ENCODE data around the gene KLHDC8B.
A peak's percentile ranks its signal among the peaks of the same experiment; 100 is the strongest.

The KLHDC8B gene

GRCh38 chr3:49171119-49171774, at the start of gene KLHDC8B:
Gene KLHDC8B, plus strand, starts transcription at chr3:49171598. Its CDS starts 1,172 bp downstream, at chr3:49172770.
- no peaks in the 10 kb centered on the region for H3K27me3 ChIP-seq (ENCODE audit: control insufficient read depth in 2 of 2, insufficient read depth in 2 of 2, low read length in 2 of 2)
- H3K4me3 ChIP-seq (ENCODE audit: low read length in 2 of 2) = peak within 1 kb of the TSS; percentile 79 to 91
- peak within 1 kb of the TSS; percentile 77 to 83 for H3K9ac ChIP-seq (ENCODE audit: low read depth in 1 of 2, low read length in 2 of 2)
- peaks cover 23 to 26% of the 10 kb centered on the region in 2 donors for H3K4me1 ChIP-seq (ENCODE audit: control insufficient read depth in 2 of 2, insufficient read depth in 2 of 2, low read length in 2 of 2)
- no peaks in the 10 kb centered on the region for H3K9me3 ChIP-seq (ENCODE audit: control insufficient read depth in 2 of 2, low read length in 2 of 2)
- peak within 1 kb of the TSS; percentile 57 to 64 for H3K27ac ChIP-seq (ENCODE audit: low read depth in 2 of 2, low read length in 2 of 2)
- H3K36me3 ChIP-seq (ENCODE audit: control insufficient read depth in 2 of 2, insufficient read depth in 2 of 2, low read length in 2 of 2) = peaks cover 0 to 6% of the 10 kb centered on the region in 2 donors

GRCh38 chr3:49122022-49122421, 49.4 kb upstream of the KLHDC8B start:
- no peaks in the 10 kb centered on the region for H3K27me3 ChIP-seq (ENCODE audit: control insufficient read depth in 2 of 2, insufficient read depth in 2 of 2, low read length in 2 of 2)
- no peak overlapping the region for H3K4me3 ChIP-seq (ENCODE audit: low read length in 2 of 2)
- H3K36me3 ChIP-seq (ENCODE audit: control insufficient read depth in 2 of 2, insufficient read depth in 2 of 2, low read length in 2 of 2) = peaks cover 23 to 42% of the 10 kb centered on the region in 2 donors
- H3K9ac ChIP-seq (ENCODE audit: low read depth in 1 of 2, low read length in 2 of 2) = no peak overlapping the region
- H3K4me1 ChIP-seq (ENCODE audit: control insufficient read depth in 2 of 2, insufficient read depth in 2 of 2, low read length in 2 of 2) = peaks cover 9 to 10% of the 10 kb centered on the region in 2 donors
- H3K9me3 ChIP-seq (ENCODE audit: control insufficient read depth in 2 of 2, low read length in 2 of 2) = no peaks in the 10 kb centered on the region
- H3K27ac ChIP-seq (ENCODE audit: low read depth in 2 of 2, low read length in 2 of 2) = no peak overlapping the region

GRCh38 chr3:49122451-49122850, 48.9 kb upstream of the KLHDC8B start:
- H3K9me3 ChIP-seq (ENCODE audit: control insufficient read depth in 2 of 2, low read length in 2 of 2) = no peaks in the 10 kb centered on the region
- no peak overlapping the region for H3K27ac ChIP-seq (ENCODE audit: low read depth in 2 of 2, low read length in 2 of 2)
- H3K9ac ChIP-seq (ENCODE audit: low read depth in 1 of 2, low read length in 2 of 2) = no peak overlapping the region
- H3K4me1 ChIP-seq (ENCODE audit: control insufficient read depth in 2 of 2, insufficient read depth in 2 of 2, low read length in 2 of 2) = peaks cover 9 to 10% of the 10 kb centered on the region in 2 donors
- no peaks in the 10 kb centered on the region for H3K27me3 ChIP-seq (ENCODE audit: control insufficient read depth in 2 of 2, insufficient read depth in 2 of 2, low read length in 2 of 2)
- H3K36me3 ChIP-seq (ENCODE audit: control insufficient read depth in 2 of 2, insufficient read depth in 2 of 2, low read length in 2 of 2) = peaks cover 19 to 38% of the 10 kb centered on the region in 2 donors
- H3K4me3 ChIP-seq (ENCODE audit: low read length in 2 of 2) = no peak overlapping the region

DNA sequence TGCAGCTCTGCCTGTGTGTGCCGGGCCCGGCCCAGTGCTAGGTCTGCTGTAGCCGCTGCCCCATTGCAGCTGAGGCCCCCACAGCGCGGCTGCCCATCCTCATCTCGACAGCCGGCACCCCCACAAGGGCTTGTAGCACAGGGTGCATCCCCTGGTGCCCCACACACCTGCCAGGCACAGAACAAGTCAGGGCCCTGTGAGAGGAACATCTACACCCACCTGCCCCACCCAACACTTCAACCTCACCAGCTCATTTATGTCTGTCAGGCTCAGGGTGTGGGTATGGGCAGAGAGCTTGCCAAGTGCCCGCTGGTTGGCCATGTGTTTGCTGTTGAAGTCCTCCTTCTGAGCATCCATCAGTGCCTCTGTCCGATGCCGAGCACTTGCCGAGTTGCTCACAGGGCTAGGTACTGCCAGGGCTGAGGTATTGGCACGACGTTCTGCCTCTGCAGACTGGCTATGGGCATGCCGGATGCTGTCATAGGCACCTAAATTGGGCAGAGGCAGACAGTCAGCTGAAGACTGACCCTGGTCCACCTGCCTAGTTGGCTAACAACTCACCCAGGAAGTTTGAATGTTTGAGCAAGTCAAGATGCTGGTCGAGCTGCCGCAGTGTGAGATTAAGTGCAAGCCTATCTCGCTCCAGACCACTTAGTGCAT, 48.4 kb upstream of the KLHDC8B start:
- H3K4me1 ChIP-seq (ENCODE audit: control insufficient read depth in 2 of 2, insufficient read depth in 2 of 2, low read length in 2 of 2) = peaks cover 9 to 10% of the 10 kb centered on the region in 2 donors
- H3K27me3 ChIP-seq (ENCODE audit: control insufficient read depth in 2 of 2, insufficient read depth in 2 of 2, low read length in 2 of 2) = no peaks in the 10 kb centered on the region
- H3K9me3 ChIP-seq (ENCODE audit: control insufficient read depth in 2 of 2, low read length in 2 of 2) = no peaks in the 10 kb centered on the region
- H3K9ac ChIP-seq (ENCODE audit: low read depth in 1 of 2, low read length in 2 of 2) = no peak overlapping the region
- H3K36me3 ChIP-seq (ENCODE audit: control insufficient read depth in 2 of 2, insufficient read depth in 2 of 2, low read length in 2 of 2) = peaks cover 14 to 32% of the 10 kb centered on the region in 2 donors
- no peak overlapping the region for H3K4me3 ChIP-seq (ENCODE audit: low read length in 2 of 2)
- no peak overlapping the region for H3K27ac ChIP-seq (ENCODE audit: low read depth in 2 of 2, low read length in 2 of 2)

- H3K36me3 ChIP-seq (ENCODE audit: control insufficient read depth in 2 of 2, insufficient read depth in 2 of 2, low read length in 2 of 2) = peaks cover 15 to 29% of the 10 kb centered on the region in 2 donors
- no peak overlapping the region for H3K9ac ChIP-seq (ENCODE audit: low read depth in 1 of 2, low read length in 2 of 2)
- no peak overlapping the region for H3K4me3 ChIP-seq (ENCODE audit: low read length in 2 of 2)
- H3K27ac ChIP-seq (ENCODE audit: low read depth in 2 of 2, low read length in 2 of 2) = no peak overlapping the region
- no peaks in the 10 kb centered on the region for H3K9me3 ChIP-seq (ENCODE audit: control insufficient read depth in 2 of 2, low read length in 2 of 2)
- peaks cover 9 to 10% of the 10 kb centered on the region in 2 donors for H3K4me1 ChIP-seq (ENCODE audit: control insufficient read depth in 2 of 2, insufficient read depth in 2 of 2, low read length in 2 of 2)
- H3K27me3 ChIP-seq (ENCODE audit: control insufficient read depth in 2 of 2, insufficient read depth in 2 of 2, low read length in 2 of 2) = no peaks in the 10 kb centered on the region
Observed at GRCh38 chr3:49123687-49124086, 47.7 kb upstream of the KLHDC8B start.

DNA sequence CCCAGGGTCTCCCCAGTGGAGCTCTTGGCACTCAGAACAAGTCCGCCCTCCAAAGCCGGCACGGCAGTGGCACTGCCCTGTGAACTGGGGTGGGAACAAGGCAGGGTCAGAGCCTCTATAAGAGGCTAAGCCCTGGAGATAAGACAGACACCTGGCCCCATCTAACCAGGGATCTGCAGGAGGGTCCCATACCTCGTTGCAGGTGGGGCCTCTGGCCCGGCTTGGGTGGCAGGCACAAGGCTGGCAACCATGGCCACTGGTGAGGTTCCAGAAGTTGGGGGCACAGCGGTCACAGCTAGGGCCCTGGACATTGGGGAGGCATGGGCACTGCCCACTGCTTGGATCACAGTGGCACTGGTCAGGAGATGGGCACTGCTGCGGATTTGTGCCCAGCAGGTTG, 47.2 kb upstream of the KLHDC8B start:
- H3K4me3 ChIP-seq (ENCODE audit: low read length in 2 of 2) = no peak overlapping the region
- no peaks in the 10 kb centered on the region for H3K9me3 ChIP-seq (ENCODE audit: control insufficient read depth in 2 of 2, low read length in 2 of 2)
- H3K27me3 ChIP-seq (ENCODE audit: control insufficient read depth in 2 of 2, insufficient read depth in 2 of 2, low read length in 2 of 2) = no peaks in the 10 kb centered on the region
- no peak overlapping the region for H3K9ac ChIP-seq (ENCODE audit: low read depth in 1 of 2, low read length in 2 of 2)
- H3K4me1 ChIP-seq (ENCODE audit: control insufficient read depth in 2 of 2, insufficient read depth in 2 of 2, low read length in 2 of 2) = peaks cover 9% of the 10 kb centered on the region in 2 donors
- H3K36me3 ChIP-seq (ENCODE audit: control insufficient read depth in 2 of 2, insufficient read depth in 2 of 2, low read length in 2 of 2) = peaks cover 12 to 30% of the 10 kb centered on the region in 2 donors
- no peak overlapping the region for H3K27ac ChIP-seq (ENCODE audit: low read depth in 2 of 2, low read length in 2 of 2)

DNA sequence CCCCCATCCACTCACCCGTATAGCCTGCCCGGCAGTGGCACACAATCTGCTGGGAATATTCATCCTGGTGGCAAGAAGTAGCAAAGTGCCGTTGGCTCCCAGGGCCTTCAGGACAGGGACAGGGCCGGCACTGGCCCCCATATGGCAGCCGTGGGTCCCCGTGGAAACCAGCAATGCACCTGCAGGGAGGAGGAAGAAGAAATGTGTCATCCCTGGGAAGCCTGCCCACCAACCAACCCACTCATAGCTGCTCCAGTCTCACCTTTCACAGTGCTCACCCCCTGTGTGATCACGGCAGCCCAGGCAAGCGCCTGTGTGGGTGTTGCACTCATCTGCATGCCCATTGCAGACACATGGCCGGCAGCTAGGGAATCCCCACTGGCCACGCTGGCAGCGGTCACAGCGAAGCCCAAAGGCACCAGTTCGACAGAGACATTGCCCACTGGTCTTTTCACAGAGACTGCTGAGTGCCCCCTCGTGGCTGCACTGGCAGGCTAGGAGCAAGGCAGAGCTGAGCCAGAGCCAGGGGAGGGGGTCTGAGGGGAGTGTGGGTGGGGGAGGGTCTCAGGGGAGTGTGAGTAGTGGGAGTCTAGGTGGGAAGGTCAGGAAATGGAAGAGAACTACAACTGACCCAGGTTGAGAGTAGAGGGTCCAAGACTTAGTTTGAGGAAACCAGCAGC, 46.3 kb upstream of the KLHDC8B start:
- no peaks in the 10 kb centered on the region for H3K9me3 ChIP-seq (ENCODE audit: control insufficient read depth in 2 of 2, low read length in 2 of 2)
- no peak overlapping the region for H3K4me3 ChIP-seq (ENCODE audit: low read length in 2 of 2)
- no peaks in the 10 kb centered on the region for H3K27me3 ChIP-seq (ENCODE audit: control insufficient read depth in 2 of 2, insufficient read depth in 2 of 2, low read length in 2 of 2)
- H3K4me1 ChIP-seq (ENCODE audit: control insufficient read depth in 2 of 2, insufficient read depth in 2 of 2, low read length in 2 of 2) = peaks cover under 1 to 1% of the 10 kb centered on the region in 2 donors
- no peak overlapping the region for H3K27ac ChIP-seq (ENCODE audit: low read depth in 2 of 2, low read length in 2 of 2)
- peaks cover 12 to 34% of the 10 kb centered on the region in 2 donors for H3K36me3 ChIP-seq (ENCODE audit: control insufficient read depth in 2 of 2, insufficient read depth in 2 of 2, low read length in 2 of 2)
- H3K9ac ChIP-seq (ENCODE audit: low read depth in 1 of 2, low read length in 2 of 2) = no peak overlapping the region

- H3K27me3 ChIP-seq (ENCODE audit: control insufficient read depth in 2 of 2, insufficient read depth in 2 of 2, low read length in 2 of 2) = no peaks in the 10 kb centered on the region
- H3K4me3 ChIP-seq (ENCODE audit: low read length in 2 of 2) = no peak overlapping the region
- H3K9ac ChIP-seq (ENCODE audit: low read depth in 1 of 2, low read length in 2 of 2) = no peak overlapping the region
- peaks cover 17 to 18% of the 10 kb centered on the region in 2 donors for H3K4me1 ChIP-seq (ENCODE audit: control insufficient read depth in 2 of 2, insufficient read depth in 2 of 2, low read length in 2 of 2)
- no peaks in the 10 kb centered on the region for H3K9me3 ChIP-seq (ENCODE audit: control insufficient read depth in 2 of 2, low read length in 2 of 2)
- no peak overlapping the region for H3K27ac ChIP-seq (ENCODE audit: low read depth in 2 of 2, low read length in 2 of 2)
- H3K36me3 ChIP-seq (ENCODE audit: control insufficient read depth in 2 of 2, insufficient read depth in 2 of 2, low read length in 2 of 2) = peaks cover 5 to 8% of the 10 kb centered on the region in 2 donors
Observed at GRCh38 chr3:49131040-49131439, 40.4 kb upstream of the KLHDC8B start.

- Histone ChIP-seq H3K36me3 (ENCODE audit: control insufficient read depth in 2 of 2, insufficient read depth in 2 of 2, low read length in 2 of 2) (peaks cover 3 to 8% of the 10 kb centered on the region in 2 donors), H3K9me3 (ENCODE audit: control insufficient read depth in 2 of 2, low read length in 2 of 2) (no peaks in the 10 kb centered on the region), H3K27me3 (ENCODE audit: control insufficient read depth in 2 of 2, insufficient read depth in 2 of 2, low read length in 2 of 2) (no peaks in the 10 kb centered on the region), H3K9ac (ENCODE audit: low read depth in 1 of 2, low read length in 2 of 2) (peak overlapping the region in 1 of 2 donors; percentile 66), H3K27ac (ENCODE audit: low read depth in 2 of 2, low read length in 2 of 2) (no peak overlapping the region), H3K4me3 (ENCODE audit: low read length in 2 of 2) (peak overlapping the region; percentile 79 to 81), H3K4me1 (ENCODE audit: control insufficient read depth in 2 of 2, insufficient read depth in 2 of 2, low read length in 2 of 2) (peaks cover 17 to 18% of the 10 kb centered on the region in 2 donors)
Observed at GRCh38 chr3:49131576-49131975, 39.8 kb upstream of the KLHDC8B start.

- H3K27ac ChIP-seq (ENCODE audit: low read depth in 2 of 2, low read length in 2 of 2) = peak overlapping the region; percentile 71 to 76
- H3K27me3 ChIP-seq (ENCODE audit: control insufficient read depth in 2 of 2, insufficient read depth in 2 of 2, low read length in 2 of 2) = no peaks in the 10 kb centered on the region
- peak overlapping the region; percentile 79 to 81 for H3K4me3 ChIP-seq (ENCODE audit: low read length in 2 of 2)
- peaks cover 17 to 18% of the 10 kb centered on the region in 2 donors for H3K4me1 ChIP-seq (ENCODE audit: control insufficient read depth in 2 of 2, insufficient read depth in 2 of 2, low read length in 2 of 2)
- peak overlapping the region; percentile 66 to 76 for H3K9ac ChIP-seq (ENCODE audit: low read depth in 1 of 2, low read length in 2 of 2)
- H3K36me3 ChIP-seq (ENCODE audit: control insufficient read depth in 2 of 2, insufficient read depth in 2 of 2, low read length in 2 of 2) = peaks cover 3 to 8% of the 10 kb centered on the region in 2 donors
- H3K9me3 ChIP-seq (ENCODE audit: control insufficient read depth in 2 of 2, low read length in 2 of 2) = no peaks in the 10 kb centered on the region
Observed at GRCh38 chr3:49132073-49132436, 39.3 kb upstream of the KLHDC8B start.

All from mucosa of rectum (tissue), 2 donors.